ENCODE results near the gene CREG2.

The CREG2 gene

DNA sequence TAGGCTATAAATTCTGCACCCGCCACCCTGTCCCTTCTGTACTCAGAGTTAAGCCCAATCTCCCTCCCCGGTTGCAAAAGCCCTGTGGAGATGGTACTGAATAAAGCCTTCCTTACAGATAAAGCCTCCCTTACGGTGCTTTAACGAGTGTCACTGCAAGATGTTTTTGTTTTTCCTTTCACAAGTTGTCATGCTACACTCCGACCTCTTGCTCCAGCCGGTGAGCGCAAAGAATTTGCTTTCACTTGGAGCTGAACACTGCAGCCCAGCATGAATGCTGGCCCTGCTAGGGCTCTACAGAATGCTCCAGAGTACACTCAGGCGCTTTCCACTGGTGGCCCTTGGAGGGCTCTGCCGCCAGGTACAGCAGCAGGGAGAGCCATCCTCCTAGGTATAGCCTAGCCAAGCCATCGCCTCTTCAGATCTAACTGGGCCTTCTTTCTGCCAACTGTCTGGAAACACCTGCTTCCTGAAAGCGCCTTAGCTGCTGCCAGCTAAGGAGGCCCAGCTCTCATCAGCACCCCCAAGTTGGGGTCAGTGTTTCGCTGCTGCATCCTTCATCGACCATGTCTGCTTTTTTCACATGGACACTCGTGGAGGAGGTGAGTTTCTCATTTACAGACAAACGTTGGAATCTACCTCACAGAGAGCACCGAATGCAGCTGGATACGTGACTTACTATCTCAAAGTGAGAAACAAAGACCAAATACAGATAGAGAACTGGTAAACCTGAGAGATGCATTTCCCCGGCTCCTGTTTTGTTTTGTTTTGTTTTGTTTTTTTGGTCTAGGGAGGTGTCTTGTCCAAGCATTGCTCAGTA is 13.4 kb upstream of the CREG2 start:
- no peak overlapping the region for H3K27ac ChIP-seq
- intact Hi-C loops (cut with DNase I; ENCODE audit: low total_unique reads) = no loop called here

GRCh38 chr2:101400048-101400447 is 12.7 kb upstream of the CREG2 start:
- Histone ChIP-seq H3K4me3 (no peak overlapping the region), H3K27ac (no peak overlapping the region), H3K9me3 (no peaks in the 10 kb centered on the region), H3K27me3 (peaks cover 0 to 3% of the 10 kb centered on the region in 2 donors), H3K4me1 (no peaks in the 10 kb centered on the region), H3K36me3 (no peaks in the 10 kb centered on the region)
- intact Hi-C loops (cut with DNase I; ENCODE audit: low total_unique reads) = no loop called here
- TF ChIP-seq, protein P1, sequence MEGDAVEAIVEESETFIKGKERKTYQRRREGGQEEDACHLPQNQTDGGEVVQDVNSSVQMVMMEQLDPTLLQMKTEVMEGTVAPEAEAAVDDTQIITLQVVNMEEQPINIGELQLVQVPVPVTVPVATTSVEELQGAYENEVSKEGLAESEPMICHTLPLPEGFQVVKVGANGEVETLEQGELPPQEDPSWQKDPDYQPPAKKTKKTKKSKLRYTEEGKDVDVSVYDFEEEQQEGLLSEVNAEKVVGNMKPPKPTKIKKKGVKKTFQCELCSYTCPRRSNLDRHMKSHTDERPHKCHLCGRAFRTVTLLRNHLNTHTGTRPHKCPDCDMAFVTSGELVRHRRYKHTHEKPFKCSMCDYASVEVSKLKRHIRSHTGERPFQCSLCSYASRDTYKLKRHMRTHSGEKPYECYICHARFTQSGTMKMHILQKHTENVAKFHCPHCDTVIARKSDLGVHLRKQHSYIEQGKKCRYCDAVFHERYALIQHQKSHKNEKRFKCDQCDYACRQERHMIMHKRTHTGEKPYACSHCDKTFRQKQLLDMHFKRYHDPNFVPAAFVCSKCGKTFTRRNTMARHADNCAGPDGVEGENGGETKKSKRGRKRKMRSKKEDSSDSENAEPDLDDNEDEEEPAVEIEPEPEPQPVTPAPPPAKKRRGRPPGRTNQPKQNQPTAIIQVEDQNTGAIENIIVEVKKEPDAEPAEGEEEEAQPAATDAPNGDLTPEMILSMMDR (IDR thresholded peaks at IDR 0.05) = no peak
- no peak for DNase-seq

More for the DNA sequence above, 13.4 kb upstream of the CREG2 start:
- H3K36me3 ChIP-seq = no peaks in the 10 kb centered on the region
- H3K4me3 ChIP-seq = no peak overlapping the region
- no peaks in the 10 kb centered on the region for H3K9me3 ChIP-seq
- H3K4me1 ChIP-seq = no peaks in the 10 kb centered on the region
- DNase-seq = no peak
- TF ChIP-seq, protein P1 (IDR thresholded peaks at IDR 0.05) = no peak
- peaks cover 0 to 3% of the 10 kb centered on the region in 2 donors for H3K27me3 ChIP-seq

DNA sequence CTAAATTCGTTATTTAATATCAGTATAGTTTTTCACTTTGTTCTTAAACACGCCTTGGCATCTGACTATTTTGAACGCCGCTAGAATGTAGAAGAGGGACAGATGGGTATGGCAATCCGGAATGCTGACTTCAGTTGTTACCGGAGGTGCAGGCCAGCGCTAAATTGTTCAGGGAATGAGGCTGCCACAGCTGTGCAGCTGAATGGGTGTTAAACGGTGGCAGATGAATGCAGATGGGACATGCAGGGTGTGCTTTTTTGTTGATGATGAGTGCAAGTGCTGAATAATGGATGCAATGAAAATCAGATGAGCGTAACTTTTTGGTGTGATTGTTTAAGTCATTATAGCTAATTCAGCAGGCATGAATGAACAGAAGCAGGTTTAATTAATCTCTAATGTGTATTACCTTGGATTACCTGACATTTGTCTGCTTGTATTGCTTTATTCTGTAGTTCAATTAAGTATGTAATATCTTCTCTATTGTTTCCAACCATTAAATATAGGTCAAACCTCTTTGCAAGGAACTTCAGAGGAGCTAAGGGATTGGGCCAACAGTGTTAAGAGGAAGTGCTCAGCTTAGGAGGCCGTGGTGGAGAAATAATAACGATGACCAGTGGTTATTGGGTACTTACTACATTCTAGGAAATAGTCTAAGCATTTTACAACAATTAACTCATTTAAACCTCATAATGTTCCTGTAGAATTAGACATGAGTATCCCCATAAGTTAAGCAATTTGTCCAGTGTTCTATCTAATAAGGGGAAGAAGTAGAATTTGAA is 11.9 kb upstream of the CREG2 start:
- peaks cover 0 to 3% of the 10 kb centered on the region in 2 donors for H3K27me3 ChIP-seq
- DNase-seq = no peak
- H3K27ac ChIP-seq = no peak overlapping the region
- TF ChIP-seq, protein P1 (IDR thresholded peaks at IDR 0.05) = no peak
- no peaks in the 10 kb centered on the region for H3K36me3 ChIP-seq
- no peaks in the 10 kb centered on the region for H3K9me3 ChIP-seq
- no peaks in the 10 kb centered on the region for H3K4me1 ChIP-seq
- no peak overlapping the region for H3K4me3 ChIP-seq
- intact Hi-C loops (cut with DNase I; ENCODE audit: low total_unique reads) = no loop called here

DNA sequence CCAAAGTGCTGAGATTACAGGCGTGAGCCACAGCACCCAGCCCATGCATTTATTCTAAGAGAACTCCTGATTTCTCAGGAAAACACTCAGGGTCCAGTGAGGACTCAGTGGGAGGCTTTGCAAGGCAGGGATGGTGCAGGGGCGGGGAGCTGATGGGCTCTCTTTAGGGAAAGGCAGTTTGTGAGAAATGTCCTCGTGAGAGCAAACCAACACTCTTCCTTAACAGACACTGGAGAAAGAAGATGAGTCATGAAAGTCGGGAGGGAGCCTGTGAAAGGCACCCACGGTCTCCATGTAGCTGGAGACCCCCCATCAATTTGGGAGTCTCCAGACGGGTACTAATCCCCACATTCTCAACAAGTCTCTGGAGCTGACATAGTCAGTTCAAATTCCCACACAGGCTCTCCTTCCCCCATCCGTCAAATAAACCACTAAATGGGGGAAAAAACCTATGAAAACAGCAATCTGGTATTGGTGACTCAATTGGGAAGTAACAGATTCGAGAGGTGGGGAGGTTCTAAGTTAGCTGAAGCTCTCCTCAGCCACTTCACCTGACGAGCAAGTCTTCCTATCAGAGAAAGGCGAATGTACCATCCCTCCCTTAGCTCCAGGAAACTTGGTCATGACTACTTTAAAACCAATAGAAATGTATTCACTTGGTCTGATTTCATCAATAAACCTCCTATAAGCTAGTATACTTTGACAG is 11.0 kb upstream of the CREG2 start:
- DNase-seq = no peak
- Histone ChIP-seq H3K9me3 (no peaks in the 10 kb centered on the region), H3K27me3 (peaks cover 0 to 3% of the 10 kb centered on the region in 2 donors), H3K4me1 (no peaks in the 10 kb centered on the region), H3K27ac (no peak overlapping the region), H3K36me3 (no peaks in the 10 kb centered on the region), H3K4me3 (no peak overlapping the region)
- intact Hi-C loops (cut with DNase I; ENCODE audit: low total_unique reads) = no loop called here
- TF ChIP-seq, protein P1 (IDR thresholded peaks at IDR 0.05) = no peak

DNA sequence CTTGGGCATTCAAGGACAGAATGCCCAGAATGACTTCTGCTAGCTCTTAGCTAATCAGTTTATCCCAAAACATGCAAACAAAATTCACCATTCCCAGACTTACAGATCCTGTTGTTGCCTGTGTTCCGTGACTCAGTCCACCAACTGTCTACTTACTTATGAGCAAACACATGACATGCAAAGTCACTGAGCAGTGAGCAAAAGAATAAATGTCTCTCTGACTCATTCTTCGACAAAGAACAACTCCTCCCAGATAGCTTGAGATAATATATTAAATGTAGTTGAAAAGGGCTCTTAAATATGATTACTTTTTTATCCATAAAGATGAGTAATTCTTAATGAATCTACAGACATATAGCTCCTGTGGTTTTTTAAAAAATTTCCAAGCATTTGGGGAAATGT is 9.0 kb upstream of the CREG2 start:
- Histone ChIP-seq H3K27ac (no peak overlapping the region), H3K4me3 (no peak overlapping the region)
- intact Hi-C loops (cut with DNase I; ENCODE audit: low total_unique reads) = no loop called here

More for the DNA sequence above, 9.0 kb upstream of the CREG2 start:
- no peaks in the 10 kb centered on the region for H3K9me3 ChIP-seq
- no peak for DNase-seq
- TF ChIP-seq, protein P1 (IDR thresholded peaks at IDR 0.05) = no peak
- peaks cover 0 to 4% of the 10 kb centered on the region in 2 donors for H3K27me3 ChIP-seq
- no peaks in the 10 kb centered on the region for H3K36me3 ChIP-seq
- no peaks in the 10 kb centered on the region for H3K4me1 ChIP-seq
